ENCODE data around the gene SNX13.

The SNX13 gene

DNA sequence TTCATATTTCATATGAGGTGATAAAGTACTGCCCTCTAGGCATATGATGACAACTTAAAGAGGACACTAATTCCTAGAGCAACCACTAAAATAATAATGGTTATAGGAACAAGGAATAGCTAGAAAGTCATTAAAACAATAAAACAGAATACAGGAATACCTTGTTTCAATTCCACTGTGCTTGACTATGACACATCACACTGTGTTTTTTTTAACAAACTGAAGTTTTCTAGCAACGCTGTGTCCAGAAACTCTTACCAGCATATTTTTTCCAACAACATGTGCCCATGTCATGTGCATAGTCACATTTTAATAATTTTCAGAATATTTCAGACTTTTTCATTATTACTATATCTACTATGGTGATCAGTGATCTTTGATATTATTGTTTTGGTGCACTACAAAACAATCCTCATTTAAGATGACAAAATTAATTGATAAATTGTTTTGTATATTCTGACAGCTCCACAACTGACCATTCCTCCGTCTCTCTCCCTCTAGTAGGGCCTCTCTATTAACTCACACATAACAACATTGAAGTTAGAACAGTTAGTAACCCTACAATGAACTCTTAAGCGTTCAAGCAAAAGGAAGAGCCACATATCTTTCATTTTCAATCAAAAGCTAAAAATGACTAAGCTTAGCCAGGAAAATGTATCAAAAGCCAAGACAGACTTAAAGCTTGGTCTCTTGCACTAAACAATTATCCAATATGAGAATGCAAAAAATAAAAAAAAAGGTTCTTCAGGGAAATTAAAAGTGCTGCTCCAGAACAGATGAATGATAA lies 85.8 kb downstream of the SNX13 start:
- no peak for DNase-seq (ENCODE audit: low spot score)
- TF ChIP-seq, protein P1, sequence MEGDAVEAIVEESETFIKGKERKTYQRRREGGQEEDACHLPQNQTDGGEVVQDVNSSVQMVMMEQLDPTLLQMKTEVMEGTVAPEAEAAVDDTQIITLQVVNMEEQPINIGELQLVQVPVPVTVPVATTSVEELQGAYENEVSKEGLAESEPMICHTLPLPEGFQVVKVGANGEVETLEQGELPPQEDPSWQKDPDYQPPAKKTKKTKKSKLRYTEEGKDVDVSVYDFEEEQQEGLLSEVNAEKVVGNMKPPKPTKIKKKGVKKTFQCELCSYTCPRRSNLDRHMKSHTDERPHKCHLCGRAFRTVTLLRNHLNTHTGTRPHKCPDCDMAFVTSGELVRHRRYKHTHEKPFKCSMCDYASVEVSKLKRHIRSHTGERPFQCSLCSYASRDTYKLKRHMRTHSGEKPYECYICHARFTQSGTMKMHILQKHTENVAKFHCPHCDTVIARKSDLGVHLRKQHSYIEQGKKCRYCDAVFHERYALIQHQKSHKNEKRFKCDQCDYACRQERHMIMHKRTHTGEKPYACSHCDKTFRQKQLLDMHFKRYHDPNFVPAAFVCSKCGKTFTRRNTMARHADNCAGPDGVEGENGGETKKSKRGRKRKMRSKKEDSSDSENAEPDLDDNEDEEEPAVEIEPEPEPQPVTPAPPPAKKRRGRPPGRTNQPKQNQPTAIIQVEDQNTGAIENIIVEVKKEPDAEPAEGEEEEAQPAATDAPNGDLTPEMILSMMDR (IDR thresholded peaks at IDR 0.05; ENCODE audit: extremely low read depth, insufficient read depth, missing control alignments): no peak
- in situ Hi-C loops (cut with MboI; ENCODE audit: low pct_unique_long_range_greater_than_20kb, low sequenced_read_pairs, unreplicated experiment): no loop called here

DNA sequence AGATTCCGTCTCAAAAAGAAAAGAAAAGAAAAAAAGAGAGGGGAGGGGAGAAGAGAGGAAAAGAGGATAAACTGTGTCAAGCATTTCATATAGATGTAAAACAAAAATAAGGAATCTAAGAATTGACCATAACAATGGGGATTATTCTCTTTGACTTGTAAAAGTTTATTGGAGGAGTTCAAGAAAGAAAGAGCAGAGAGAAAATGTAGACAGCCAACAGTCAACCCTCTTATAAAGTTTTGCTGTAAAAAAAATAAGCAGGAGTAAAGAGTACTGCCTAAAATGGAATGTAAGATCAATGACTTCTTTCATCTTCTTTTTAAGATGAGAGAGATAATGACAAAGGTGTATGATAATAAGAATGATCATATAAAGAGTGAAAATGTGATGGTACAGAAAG lies 87.9 kb downstream of the SNX13 start:
- no peak for DNase-seq (ENCODE audit: low spot score)
- in situ Hi-C loops (cut with MboI; ENCODE audit: low pct_unique_long_range_greater_than_20kb, low sequenced_read_pairs, unreplicated experiment): no loop called here
- TF ChIP-seq, protein P1 (IDR thresholded peaks at IDR 0.05; ENCODE audit: extremely low read depth, insufficient read depth, missing control alignments): no peak

DNA sequence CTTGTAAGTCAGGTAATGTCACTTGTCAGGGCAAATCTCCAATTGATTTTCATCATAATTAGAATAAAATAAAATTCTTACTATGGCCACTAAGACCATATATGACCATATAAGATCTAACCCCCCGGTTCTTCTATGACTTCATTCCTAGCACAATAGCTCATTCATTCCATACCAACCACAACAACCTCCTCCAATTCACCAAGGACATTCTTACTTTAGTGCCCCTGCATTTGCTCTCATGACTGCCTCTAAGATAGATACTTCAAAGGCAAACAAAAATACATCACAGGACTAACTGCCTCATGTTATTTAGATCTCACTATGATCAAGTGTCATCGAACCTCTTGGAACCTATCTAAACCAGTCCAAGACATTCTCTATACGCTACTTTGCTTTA lies 90.8 kb downstream of the SNX13 start:
- TF ChIP-seq, protein P1 (IDR thresholded peaks at IDR 0.05; ENCODE audit: extremely low read depth, insufficient read depth, missing control alignments): no peak
- in situ Hi-C loops (cut with MboI; ENCODE audit: low pct_unique_long_range_greater_than_20kb, low sequenced_read_pairs, unreplicated experiment): no loop called here
- no peak for DNase-seq (ENCODE audit: low spot score)

DNA sequence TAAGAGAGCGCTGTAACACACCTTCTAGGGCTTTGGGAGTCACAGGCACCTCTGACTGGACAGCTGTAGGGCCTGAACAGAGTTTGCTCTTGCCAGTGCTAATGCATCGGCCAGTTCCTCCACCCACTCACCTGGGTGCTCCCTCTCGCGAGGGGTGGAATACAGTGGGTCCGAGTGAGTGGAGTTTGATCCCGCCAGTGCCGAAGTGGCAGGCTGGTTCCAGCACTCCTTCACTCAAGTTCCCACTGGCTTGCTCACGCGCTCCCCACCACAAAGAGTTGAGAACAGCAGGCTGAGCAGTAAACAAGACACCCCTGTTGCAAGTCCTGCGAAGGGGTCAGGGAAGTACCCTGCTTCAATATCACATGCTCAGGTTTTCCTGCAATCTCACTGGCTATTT lies 91.8 kb downstream of the SNX13 start:
- in situ Hi-C loops (cut with MboI; ENCODE audit: low pct_unique_long_range_greater_than_20kb, low sequenced_read_pairs, unreplicated experiment): no loop called here

DNA sequence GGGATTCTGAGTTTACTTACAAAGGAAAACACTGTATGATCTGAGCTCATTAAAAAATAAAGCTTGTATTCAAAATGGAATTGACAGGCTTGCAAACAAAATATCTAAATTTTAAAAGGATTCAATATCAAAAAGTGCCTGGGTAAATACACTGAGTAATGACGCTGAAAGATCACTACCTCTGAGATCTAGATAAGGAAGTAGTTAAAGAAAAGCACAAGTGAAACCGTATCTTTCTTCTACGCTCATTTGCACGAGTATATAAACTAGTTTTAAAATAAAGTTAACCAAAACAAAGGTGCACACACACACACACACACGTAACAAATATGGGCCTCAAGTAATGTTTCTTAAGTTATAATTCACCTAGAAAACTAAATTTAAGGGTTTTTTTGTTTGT lies 93.4 kb downstream of the SNX13 start:
- no peak for DNase-seq (ENCODE audit: low spot score)
- in situ Hi-C loops (cut with MboI; ENCODE audit: low pct_unique_long_range_greater_than_20kb, low sequenced_read_pairs, unreplicated experiment): no loop called here

More for the DNA sequence above, 91.8 kb downstream of the SNX13 start:
- TF ChIP-seq, protein P1 (IDR thresholded peaks at IDR 0.05; ENCODE audit: extremely low read depth, insufficient read depth, missing control alignments): no peak
- DNase-seq (ENCODE audit: low spot score): no peak

DNA sequence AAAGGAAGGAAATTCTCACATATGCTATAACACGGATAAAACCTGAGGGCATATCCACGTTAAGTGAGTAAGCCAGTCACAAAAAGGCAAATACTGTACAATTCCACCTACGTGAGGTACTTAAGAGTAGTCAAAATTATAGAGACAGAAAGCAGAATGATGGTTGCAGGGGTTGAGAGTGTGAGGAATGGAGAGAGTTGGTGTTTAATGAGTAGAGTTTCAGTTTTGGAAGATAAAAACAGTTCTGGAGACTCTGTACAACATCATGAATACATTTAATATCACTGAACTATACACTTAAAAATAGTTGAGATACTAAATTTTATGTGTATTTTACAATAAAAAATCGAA lies 95.1 kb downstream of the SNX13 start:
- no peak for DNase-seq (ENCODE audit: low spot score)
- in situ Hi-C loops (cut with MboI; ENCODE audit: low pct_unique_long_range_greater_than_20kb, low sequenced_read_pairs, unreplicated experiment): no loop called here
- TF ChIP-seq, protein P1 (IDR thresholded peaks at IDR 0.05; ENCODE audit: extremely low read depth, insufficient read depth, missing control alignments): no peak

More for the DNA sequence above, 93.4 kb downstream of the SNX13 start:
- TF ChIP-seq, protein P1 (IDR thresholded peaks at IDR 0.05; ENCODE audit: extremely low read depth, insufficient read depth, missing control alignments): no peak

All from GM13977 (cell line).